HG02759 (cell line): ENCODE results near the gene KANSL1L.
A peak's percentile ranks its signal among the peaks of the same experiment; 100 is the strongest.

Experiments
- ATAC-seq: cut with Tn5 transposase; IDR thresholded peaks from one replicate; pipeline ENCODE4 v1.9.1; 2021; ENCODE audit warnings: mild to moderate bottlenecking, moderate library complexity; ENCODE audit not compliant: unreplicated experiment

The KANSL1L gene

GRCh38 chr2:210000464-210001324, 170.5 kb downstream of the KANSL1L start:
- no peak for ATAC-seq

GRCh38 chr2:209998596-209998995, 172.6 kb downstream of the KANSL1L start:
- no peak for ATAC-seq

- ATAC-seq: no peak
Measured at GRCh38 chr2:209993968-209994367, 177.2 kb downstream of the KANSL1L start.

- ATAC-seq: no peak
Measured at GRCh38 chr2:209990838-209991237, 180.4 kb downstream of the KANSL1L start.

DNA sequence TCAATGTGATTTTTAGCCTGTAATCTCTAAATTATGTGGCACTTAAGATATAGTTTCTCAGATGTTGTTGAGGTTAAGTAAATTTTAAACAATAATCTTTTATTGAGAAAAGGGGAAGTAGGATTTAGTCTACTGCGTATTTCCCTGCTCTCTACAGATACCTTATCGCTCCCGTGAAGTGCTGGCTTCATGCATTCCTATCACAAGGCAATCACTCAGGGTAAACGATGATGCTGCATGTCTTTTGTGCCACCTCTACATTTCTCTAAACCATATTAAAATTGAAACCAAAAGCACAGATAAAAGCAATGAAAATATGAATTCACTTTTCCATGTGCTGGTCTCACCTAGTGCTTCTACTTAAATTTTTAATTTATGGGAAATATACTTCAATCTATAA, 183.2 kb downstream of the KANSL1L start:
- ATAC-seq: peak; percentile 51

DNA sequence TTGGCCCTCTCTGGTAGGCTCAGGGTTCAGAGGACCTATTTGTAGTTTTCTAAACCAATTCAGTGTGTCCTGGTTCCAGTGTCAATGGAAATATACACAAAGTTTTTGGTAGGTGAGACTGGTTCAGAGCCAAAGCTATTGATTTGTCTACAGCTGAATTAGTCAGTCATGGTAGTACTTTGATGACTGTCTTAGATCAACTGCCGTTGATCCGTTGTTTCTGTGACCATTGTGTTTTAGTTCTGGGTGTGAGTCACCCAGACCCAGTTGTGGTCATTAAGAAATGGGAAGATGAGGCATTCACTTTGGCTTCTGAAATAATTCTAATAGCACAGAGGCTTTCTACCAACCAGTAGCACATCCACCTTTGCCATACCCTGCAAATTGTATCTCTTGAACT, 184.8 kb downstream of the KANSL1L start:
- ATAC-seq: no peak

GRCh38 chr2:209985874-209986273, 185.3 kb downstream of the KANSL1L start:
- ATAC-seq: no peak

DNA sequence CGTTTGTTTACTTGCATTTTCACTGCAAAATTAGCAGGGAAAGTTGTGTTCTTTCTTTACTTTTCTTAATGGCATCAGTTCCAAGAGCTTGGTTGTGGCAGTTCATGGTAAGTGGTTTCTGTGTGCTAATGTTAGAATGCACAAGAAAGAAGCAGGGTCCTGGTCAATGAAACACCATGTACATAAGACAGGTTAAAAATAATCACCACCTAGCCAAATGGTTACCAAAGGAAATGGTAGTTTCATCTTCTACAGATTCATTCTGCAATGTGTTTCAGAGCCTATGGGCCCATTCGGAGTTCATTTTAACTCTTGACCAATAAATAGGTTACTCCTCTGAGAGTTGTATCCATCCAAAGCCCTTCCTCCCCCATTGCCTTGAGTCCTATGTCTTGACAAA, 186.9 kb downstream of the KANSL1L start:
- no peak for ATAC-seq

DNA sequence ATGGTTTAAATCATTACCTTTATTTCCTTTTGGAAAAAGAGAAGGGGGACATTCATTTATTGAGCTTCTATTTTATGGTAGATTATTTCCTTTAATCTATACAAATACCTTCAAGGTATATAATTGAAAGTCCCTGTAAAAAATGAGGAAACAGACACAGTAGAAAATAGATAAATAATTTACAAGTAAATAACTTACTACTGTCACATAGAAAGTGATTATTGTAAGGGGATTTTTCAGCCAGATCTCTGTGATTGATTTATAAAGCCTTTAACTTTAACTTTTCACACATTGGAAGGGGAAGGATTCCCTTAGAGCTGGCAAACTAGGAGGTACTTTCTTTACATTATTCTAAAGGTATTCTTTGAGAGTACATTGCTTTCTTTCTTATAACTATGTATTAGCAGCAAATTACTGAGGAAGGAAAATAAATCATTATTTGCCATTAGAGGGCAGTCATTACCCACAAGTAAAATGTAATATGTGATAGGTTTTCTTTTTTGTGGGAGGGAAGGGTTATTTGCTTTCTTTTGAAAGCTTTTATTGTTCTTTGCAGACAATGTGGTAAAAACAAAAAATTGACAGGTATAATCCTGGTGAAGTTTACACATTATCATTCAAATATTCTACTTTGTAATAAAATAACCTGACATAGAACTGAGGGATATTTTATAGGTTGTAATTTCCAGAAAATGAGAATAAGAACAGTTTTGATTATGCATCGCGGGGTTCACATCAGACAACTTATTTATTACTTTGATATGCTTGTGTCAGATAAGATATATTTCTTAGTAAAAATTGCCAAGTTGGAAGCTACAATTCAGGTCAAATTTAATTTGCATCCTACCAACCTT, 193.6 kb downstream of the KANSL1L start:
- peak; percentile 55 for ATAC-seq

- peak; percentile 75 for ATAC-seq
Measured at GRCh38 chr2:209976698-209977385, 194.4 kb downstream of the KANSL1L start.

DNA sequence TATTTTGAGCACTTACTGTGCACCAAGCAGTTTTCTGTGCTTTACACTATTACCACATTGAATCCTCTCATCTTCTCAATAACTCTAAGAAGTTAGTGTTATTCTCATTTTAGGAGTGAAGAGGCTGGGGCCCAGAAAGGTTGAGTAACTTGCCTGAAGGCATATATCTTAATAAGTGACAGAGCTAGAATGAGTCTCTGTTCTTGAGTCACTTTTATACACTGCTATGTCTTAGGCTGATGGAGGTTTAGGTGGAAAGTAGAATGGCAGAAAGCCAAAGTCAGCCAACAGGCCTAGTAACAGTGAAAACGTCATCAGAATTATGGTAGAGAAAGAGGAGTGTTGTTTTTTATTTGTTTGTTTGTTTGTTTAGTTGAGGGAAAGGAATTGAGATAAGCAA, 196.6 kb downstream of the KANSL1L start:
- no peak for ATAC-seq

DNA sequence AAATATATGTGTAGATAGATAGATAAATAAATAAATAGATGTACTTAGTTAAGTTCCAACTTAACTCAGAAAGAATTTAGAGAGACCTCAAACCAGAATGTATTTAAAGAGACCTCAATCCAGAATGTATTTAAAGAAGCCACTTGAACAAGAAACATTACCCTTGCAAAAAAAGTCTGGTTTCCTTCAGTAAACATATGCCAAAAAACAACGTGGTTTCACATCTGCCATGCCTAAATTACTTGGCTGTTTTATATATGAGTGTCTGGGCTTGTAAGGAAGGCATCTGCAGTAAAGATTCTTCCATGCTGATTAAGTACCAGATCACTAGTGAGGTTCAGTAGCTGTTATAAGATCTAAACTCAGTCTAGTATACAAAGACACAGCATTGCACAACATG, 197.9 kb downstream of the KANSL1L start:
- no peak for ATAC-seq
